GM18505 (cell line): ENCODE data around the gene IL34.

Source experiments
- ATAC-seq: cut with Tn5 transposase; IDR thresholded peaks from one replicate; pipeline ENCODE4 v1.9.1; 2021; ENCODE audit not compliant: unreplicated experiment
- POLR2A ChIP-seq: IDR thresholded peaks from 4 replicates; pipeline ENCODE4 v1.6.1; 2011; ENCODE audit warnings: borderline replicate concordance; ENCODE audit not compliant: insufficient read depth, insufficient read length; ENCODE audit errors: extremely low read depth

IL34 gene

DNA sequence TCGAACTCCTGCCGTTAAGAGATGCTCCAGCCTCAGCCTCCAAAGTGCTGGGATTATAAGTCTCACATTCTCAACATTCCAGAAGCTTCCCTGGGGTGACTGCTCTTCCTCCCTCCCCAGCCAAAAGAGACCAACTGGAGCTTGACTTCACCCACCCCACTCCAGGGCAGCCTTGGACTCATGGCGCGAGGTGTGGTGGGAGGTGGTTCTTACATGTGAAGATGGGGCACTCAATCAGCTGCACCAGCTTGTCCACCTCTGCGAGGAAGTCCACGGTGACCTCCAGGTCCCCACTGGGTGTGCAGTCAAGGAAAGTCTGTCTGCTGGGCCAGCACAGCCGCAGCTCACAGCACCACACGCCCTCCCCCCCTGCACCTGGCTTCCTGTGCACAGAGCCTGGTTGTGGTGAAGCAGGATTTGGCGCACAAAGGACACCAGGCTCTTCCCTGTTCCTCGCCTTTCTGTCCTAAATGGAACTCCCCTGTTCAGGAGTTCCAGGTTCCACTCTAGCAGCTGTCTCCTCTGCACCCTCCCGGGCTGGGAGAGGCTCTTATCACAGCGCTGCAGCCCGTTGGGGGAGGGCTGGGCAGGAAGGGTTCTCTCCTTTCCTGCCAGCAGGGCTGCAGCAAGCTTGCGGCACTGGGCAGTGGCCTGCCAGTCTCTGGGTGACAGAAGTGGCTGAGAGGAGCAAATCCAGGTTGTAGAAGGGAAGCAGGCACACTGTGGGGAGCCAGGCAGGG, 49.1 kb downstream of the IL34 start:
- TF ChIP-seq POLR2A, result no peak
- no peak for ATAC-seq

DNA sequence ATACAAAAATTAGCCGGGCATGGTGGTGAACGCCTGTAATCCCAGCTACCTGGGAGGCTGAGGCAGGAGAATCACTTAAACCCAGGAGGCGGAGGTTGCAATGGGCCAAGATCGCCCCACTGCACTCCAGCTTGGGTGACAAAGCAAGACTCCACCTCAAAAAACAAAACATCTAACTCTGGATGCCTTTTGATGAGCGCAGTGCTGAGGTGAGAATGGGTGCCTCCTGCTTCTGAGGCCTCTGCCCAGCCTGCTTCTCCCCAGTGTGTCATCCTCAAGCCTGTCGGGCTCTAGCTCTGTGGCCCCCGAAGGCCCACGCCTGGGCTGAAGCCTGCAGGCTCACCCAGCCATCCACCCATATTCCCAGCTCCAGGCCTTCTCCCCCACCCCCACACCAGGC, 50.0 kb downstream of the IL34 start:
- TF ChIP-seq POLR2A, result no peak
- ATAC-seq, result no peak

DNA sequence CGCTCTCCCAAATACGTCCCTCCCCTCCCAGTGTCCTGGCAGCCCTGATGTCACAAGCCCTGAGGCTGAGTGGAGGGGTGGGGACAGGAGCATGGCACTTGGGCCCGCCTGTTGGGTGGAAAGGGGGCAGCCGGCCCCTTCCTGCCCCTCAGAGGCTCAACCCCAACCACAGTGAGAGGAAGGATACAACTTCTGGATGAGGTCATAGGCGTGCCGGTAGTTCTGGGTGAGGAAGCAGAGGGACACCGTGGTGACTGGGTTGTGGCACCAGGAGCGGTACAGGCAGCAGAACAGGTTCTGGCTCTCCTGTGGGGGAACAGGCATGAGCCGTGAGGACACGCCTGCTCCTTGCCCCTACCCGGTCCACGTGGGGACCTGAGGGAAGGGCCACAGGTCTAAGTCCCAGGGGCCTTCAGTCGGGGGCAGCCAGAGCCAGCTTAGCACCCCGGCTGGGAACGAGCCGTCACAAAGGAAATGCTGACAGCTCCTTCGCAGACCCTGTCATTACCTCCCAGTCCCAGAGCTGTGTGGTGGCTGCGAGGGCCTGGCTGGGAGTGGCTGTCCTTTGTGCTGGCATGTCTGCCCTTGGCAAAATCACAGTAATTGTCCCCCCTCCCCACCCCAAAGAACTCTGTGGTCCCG, 50.7 kb downstream of the IL34 start:
- TF ChIP-seq POLR2A, result no peak
- ATAC-seq, result no peak

DNA sequence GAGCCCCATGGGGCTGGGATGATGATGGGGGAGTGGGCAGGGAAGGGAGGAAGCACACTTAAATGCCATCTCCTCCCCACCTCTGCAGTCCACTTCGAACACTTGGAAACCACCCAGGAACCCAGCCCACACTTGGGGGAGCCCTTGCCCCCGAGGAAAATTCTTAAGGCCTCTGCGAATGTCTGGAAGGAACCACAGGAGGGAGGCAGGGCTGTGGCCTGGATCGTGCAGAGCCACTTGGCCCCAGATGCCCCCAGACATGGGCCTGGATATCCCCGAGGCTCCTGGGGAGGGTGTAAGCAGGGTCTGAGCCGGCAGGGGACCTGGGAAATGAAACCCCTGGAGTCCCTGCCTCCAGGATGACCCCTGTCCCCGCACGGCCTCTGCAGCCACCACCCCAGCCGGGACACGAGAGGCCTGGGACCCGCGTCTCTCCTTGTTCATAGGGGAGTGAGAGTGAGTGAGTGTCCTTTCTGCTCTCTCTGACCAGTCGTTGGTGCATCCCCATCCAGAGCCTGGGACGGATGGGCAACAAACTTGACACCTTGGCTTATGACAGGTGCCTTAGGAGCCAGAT, 51.3 kb downstream of the IL34 start:
- no peak for ATAC-seq
- TF ChIP-seq POLR2A, result no peak

DNA sequence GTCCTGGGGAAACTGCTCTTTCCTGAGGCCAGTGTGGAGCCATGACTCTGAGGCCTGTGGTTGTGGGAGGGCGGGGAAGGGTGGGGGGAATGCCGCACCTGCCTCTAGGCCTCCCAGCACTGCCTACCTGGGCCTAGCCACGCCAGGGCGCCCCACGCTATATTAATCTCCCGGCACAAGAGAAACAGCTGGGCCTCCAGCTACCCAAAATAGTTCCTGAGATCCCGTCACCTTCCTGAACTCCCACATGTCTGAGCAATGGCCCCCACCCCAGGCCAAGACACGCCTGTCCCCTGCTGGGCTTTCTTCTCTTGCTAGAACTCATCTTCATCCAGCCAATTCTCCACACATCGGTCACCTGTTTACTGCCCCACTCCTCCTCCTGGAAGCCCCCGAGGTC, 52.5 kb downstream of the IL34 start:
- TF ChIP-seq POLR2A, result no peak
- ATAC-seq, result no peak

DNA sequence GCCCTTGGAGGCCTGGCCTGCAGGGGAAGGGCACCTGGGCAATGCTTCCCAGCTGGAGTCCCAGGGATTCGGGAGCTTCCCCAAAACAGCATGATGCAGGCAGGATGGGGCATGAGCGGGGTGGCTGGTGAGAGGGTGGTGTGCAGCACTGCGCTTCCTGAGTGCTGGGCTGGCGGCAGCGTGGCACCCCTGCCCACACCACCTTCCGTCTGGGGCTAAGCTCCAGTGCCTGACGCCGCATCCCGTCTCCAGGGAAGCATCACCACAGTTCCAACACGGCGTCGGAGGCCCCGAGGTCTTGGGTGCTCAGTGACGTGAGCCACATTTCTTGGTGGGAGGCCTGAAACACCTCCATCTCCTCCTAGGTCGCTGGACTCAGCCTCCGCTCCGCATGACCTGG, 53.3 kb downstream of the IL34 start:
- ATAC-seq, result no peak
- TF ChIP-seq POLR2A, result no peak

DNA sequence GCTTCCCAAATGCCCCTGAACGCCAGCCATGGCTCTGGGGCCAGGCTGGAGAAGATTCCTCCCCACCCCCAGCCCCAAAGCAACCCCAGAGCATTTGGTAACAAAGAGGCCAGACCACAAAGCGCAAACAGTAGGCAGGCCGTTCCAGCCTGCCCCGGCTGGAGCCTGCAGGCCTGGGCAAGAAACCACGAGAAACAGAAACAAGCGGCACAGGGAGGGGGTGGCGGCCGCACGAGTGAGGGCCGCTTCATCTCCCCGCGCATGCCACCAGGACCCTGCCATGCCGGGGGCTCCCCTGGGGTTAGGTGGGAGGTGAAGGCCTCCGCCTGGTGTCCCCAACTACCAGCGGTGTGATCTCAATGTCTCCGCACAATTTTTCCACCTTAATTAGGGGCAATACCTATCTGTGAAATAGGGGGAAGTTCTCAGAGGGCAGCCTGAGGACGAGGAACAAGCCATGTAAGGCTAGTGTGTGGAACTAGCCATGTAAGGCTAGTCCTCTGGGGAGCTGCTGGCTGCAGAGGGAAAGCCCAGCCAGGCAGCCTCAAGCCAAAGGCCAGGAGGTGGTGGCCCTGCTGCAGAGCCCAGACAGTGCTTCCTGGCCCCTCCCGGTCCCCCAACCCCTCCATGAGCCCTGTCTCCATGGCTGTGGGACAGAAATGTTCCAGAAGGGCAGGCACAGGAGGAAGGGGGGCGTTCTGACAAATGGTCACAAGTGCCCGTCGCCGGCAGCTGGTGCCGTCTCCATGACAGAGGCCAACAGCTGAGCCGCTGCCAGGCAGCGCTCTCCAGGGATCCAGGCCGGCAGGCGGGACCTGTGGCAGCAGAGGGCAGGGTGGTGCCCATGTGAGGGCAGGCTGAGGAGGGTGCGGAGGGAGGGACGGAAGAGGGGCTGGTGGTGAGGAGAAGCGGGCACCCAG, 54.0 kb downstream of the IL34 start:
- ATAC-seq, result no peak
- TF ChIP-seq POLR2A, result no peak

DNA sequence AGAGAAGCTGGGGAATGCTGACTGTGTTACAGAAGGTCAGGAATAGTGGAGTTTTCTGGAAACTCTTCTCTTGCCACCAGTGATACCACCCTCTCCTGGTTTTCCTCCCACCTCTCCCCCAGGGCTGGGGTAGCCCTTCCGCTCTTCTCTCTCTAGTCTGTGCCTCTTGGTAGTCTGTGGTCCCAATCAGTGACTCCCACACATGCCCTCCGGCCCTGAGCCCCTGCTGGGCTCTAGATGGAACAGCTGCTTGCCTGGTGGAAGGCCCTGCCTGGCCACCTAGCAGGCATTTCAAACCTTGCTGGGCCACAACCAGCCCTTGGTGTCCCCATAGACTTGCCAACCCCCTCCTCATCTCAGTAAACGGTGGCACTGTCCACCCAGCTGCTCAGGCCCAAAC, 54.7 kb downstream of the IL34 start:
- ATAC-seq, result no peak
- TF ChIP-seq POLR2A, result no peak

DNA sequence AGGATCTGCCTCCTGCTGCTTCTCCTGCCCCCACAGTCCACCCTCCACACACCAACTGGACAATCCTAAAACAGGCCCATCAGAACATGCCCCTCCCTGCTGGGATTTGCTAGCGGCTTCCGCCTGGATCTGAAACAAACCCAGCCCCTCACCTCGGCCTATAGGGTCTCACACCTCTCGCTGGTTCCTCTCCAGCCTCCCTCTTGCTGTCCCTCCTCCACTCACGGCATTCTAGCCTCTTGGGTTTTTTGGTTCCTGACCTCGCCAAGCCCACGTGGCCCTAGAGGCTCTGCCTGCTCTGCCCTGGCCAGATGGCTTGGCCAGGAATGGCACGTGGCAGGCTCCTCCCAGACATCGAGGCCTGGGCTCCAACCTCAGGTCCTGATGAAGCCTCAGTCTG, 55.2 kb downstream of the IL34 start:
- no peak for ATAC-seq
- no peak for TF ChIP-seq POLR2A

DNA sequence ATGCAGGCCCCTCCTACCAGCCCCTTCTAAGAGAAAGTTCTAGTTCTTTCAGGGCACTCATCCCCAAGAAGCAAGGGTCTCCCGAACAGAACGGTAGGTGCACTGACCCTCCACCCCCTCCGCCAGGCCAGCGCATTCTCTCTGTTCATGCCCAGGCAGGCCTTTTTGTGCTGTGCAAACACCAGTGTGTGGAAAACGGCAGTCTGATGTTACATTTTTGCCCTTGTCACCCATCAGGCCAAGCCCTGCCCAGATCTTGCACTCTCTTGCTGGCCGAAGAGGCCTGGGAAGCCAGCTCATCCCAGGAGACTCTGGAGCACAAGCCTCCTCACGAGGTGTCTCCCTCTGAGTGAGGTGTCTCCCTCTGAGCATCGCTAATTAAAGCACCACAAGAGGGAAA, 55.6 kb downstream of the IL34 start:
- no peak for ATAC-seq
- no peak for TF ChIP-seq POLR2A

DNA sequence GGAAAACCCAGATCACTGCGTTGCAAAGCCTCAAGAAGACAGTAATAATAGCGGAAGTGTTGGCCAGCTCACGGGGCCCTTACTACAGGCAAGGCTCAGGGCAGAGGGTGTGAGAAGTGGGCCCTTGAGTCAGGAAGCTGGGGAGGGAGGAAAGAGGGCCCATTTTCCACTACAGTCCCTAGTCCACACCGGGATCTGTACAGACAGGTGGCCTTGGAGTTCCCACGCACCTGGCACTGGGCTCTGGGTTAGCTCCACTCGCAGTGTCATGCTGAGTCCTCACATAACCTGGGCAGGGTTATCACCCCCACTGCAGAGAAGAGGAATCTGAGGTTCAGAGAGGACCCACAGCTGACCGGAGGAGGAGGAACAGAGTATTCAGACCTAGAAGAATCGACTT, 56.3 kb downstream of the IL34 start:
- ATAC-seq, result no peak
- TF ChIP-seq POLR2A, result no peak

DNA sequence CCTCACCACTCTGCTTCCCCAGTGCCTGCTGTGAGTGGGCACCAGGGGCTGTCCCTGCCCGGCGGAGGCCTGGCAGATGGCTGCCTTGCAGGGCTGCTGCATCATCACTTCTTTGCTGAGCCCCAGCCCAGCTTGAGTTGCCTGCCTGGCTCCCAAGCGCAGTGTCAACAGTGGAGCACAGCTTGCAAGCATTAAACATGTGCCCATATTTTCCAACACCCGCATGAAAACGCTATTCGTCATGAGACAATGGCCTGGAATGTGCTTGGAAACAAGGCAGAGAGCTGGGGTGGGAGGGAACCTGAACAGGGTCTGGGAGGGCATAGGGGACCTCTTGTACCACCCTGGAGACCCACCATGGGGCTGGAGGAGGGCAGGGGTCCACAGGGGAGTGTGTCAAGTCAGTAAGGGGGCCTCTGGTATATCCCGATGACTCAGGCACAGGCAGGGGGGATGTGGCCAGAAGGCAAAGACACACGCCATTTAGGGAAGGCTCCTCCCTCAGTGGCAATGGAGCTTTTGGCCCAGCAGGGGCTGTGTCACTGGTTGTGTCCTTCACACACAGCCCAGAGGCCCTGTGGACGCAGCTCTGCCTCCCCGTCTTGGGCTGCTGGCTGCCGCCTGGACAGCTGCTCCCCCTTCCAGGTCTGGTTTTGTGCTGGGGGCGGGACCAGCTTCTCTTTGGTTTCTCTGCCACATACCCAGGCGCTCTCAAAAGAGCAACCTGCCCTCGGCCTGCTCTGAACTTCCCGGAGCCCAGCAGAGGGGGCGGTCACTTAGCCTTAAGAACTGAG, 56.9 kb downstream of the IL34 start:
- no peak for ATAC-seq
- TF ChIP-seq POLR2A, result no peak
